HepG2 (cell line): ENCODE results near the gene GALR3. TPM values are rescaled to one million over a fixed set of nuclear protein-coding genes. Genes with fewer than 3 reads are reported as not detected.
A peak's percentile ranks its signal among the peaks of the same experiment; 100 is the strongest.

Source experiments
- ATAC-seq: fragments of 200-7000 bp; cut with Tn5 transposase; 3 replicates; pipeline ENCODE4 v1.9.1; 2020; ENCODE audit warnings: mild to moderate bottlenecking, moderate library complexity
- BruUV-seq: library from RNA; stranded (reverse); fragments of 400-500 nt; replicated peaks from 2 replicates; lab custom pipeline; 2021; lab: Mats Ljungman, UMichigan
- CTCF ChIA-PET: fragments of 300-600 bp; formaldehyde crosslinking; extraction: SDS; loops from one replicate; lab custom pipeline; 2021; ENCODE audit warnings: low total read pairs, inconsistent platforms, low intra/inter-chr PET ratio; lab: Yijun Ruan, JAX
- POLR2A ChIA-PET: fragments of 350-600 bp; sonication (Branson Sonifier 250); formaldehyde crosslinking; loops from one replicate; lab custom pipeline; 2020; ENCODE audit warnings: antibody characterized with exemption, inconsistent platforms; lab: Yijun Ruan, JAX
- DNase-seq: peaks from one replicate; pipeline ENCODE4 v3.0.0-alpha.2; 2015; ENCODE audit warnings: low spot score
- FAIRE-seq: peaks from 3 replicates; lab custom pipeline; 2011; peaks lifted over from hg19 to GRCh38; lab: Jason Lieb, UNC
- H2AFZ ChIP-seq: one replicate; pipeline ENCODE4 v1.6.1; 2011; ENCODE audit warnings: low read length, inconsistent platforms
- H3K27ac ChIP-seq: fragments of 300-600 bp; 3 replicates; pipeline ENCODE4 v1.8.0; 2011; ENCODE audit warnings: mixed run types, mild to moderate bottlenecking, mixed read lengths, low read length, inconsistent platforms; ENCODE audit not compliant: insufficient read depth; ENCODE audit errors: extremely low read length
- H3K27me3 ChIP-seq, 2 experiments: fragments of 200-600 bp in 1 of 2; 2 replicates in 1 of 2; 3 replicates in 1 of 2; pipeline versions ENCODE4 v1.6.0 to v1.8.0; 2011; ENCODE audit warnings: low read length in 2 of 2, mild to moderate bottlenecking in 2 of 2, moderate library complexity in 2 of 2, inconsistent platforms in 1 of 2; ENCODE audit not compliant: insufficient read depth in 2 of 2, control insufficient read depth in 1 of 2
- H3K36me3 ChIP-seq, 2 experiments: fragments of 200-600 bp in 1 of 2; replicated peaks in 1 of 2; 2 replicates in 1 of 2; 3 replicates in 1 of 2; pipeline versions ENCODE4 v1.5.1 to v1.8.0; 2011; ENCODE audit warnings: low read length in 2 of 2, inconsistent platforms in 1 of 2; ENCODE audit not compliant: insufficient read depth in 2 of 2, control insufficient read depth in 1 of 2
- H3K4me1 ChIP-seq: 2 replicates; pipeline ENCODE4 v1.5.1; 2012; ENCODE audit warnings: low read length, inconsistent platforms; ENCODE audit not compliant: insufficient read depth
- H3K4me2 ChIP-seq: 2 replicates; pipeline ENCODE4 v1.6.0; 2011; ENCODE audit warnings: low read depth, low read length, inconsistent platforms
- H3K4me3 ChIP-seq, 3 experiments: fragments of 200-600 bp in 1 of 3; sonication (generic), shearing (Covaris generic) in 1 of 3; replicated peaks in 1 of 3; 2 replicates each; pipeline ENCODE4 v1.5.1; 2011 to 2016; ENCODE audit warnings: low read length in 3 of 3, inconsistent platforms in 2 of 3, low read depth in 2 of 3, mild to moderate bottlenecking in 2 of 3, control low read depth in 1 of 3, mixed read lengths in 1 of 3; ENCODE audit not compliant: insufficient read depth in 1 of 3
- H3K79me2 ChIP-seq: one replicate; pipeline ENCODE4 v1.6.1; 2011; ENCODE audit warnings: low read length, inconsistent platforms; ENCODE audit not compliant: insufficient read depth
- H3K9ac ChIP-seq: 2 replicates; pipeline ENCODE4 v1.6.0; 2011; ENCODE audit warnings: mild to moderate bottlenecking, low read depth, low read length, inconsistent platforms; ENCODE audit not compliant: insufficient read depth
- H3K9me3 ChIP-seq: 2 replicates; pipeline ENCODE4 v1.5.1; 2012; ENCODE audit warnings: mild to moderate bottlenecking, low read length
- H4K20me1 ChIP-seq: 2 replicates; pipeline ENCODE4 v1.6.0; 2011; ENCODE audit warnings: inconsistent platforms, mild to moderate bottlenecking, low read length, moderate library complexity; ENCODE audit not compliant: insufficient read depth
- ATF4 ChIP-seq, 2 experiments: fragments of 450-650 bp in 1 of 2; sonication (generic) in 1 of 2; formaldehyde crosslinking; IDR thresholded peaks; 2 replicates each; pipeline versions ENCODE4 v1.5.0 to v1.8.0; 2020 to 2022; ENCODE audit warnings: mild to moderate bottlenecking in 1 of 2, missing genetic modification reagents in 1 of 2
- CEBPZ ChIP-seq: IDR thresholded peaks from 2 replicates; pipeline ENCODE4 v1.6.1; 2012; ENCODE audit warnings: low read length, improper control_type of control experiment
- SMAD1 ChIP-seq: sonication (generic); formaldehyde crosslinking; IDR thresholded peaks from 2 replicates; pipeline ENCODE4 v1.4.0; 2020; ENCODE audit warnings: missing genetic modification reagents, low read depth, mild to moderate bottlenecking, borderline replicate concordance
- STAT5B ChIP-seq: sonication (generic); formaldehyde crosslinking; IDR thresholded peaks from 2 replicates; pipeline ENCODE4 v1.4.0; 2020; ENCODE audit warnings: missing genetic modification reagents
- ZFP82 ChIP-seq: sonication (generic); formaldehyde crosslinking; IDR thresholded peaks from 2 replicates; pipeline ENCODE4 v1.5.1; 2020; ENCODE audit warnings: mild to moderate bottlenecking, missing genetic modification reagents, borderline replicate concordance
- ZNF225 ChIP-seq: sonication (generic); formaldehyde crosslinking; IDR thresholded peaks from 2 replicates; pipeline ENCODE4 v1.4.0; 2020; ENCODE audit warnings: mild to moderate bottlenecking, missing genetic modification reagents
- ZNF768 ChIP-seq: sonication (generic); formaldehyde crosslinking; IDR thresholded peaks from 2 replicates; pipeline ENCODE4 v1.4.0; 2020; ENCODE audit warnings: missing genetic modification reagents
- WGBS: methylation state at CpG from one replicate; pipeline ENCODE4 v1.1.6; 2017; ENCODE audit warnings: low lambda C conversion rate; 5-methylcytosine and 5-hydroxymethylcytosine counted together
- in situ Hi-C: cut with HindIII; loops from 2 replicates; pipeline ENCODE4 v1.10.0; 2017; ENCODE audit warnings: low pct_unique_long_range_greater_than_20kb; ENCODE audit not compliant: extremely low pct_ligation_motif_present
- intact Hi-C: fragments of 100-400 bp; cut with micrococcal nuclease; formaldehyde crosslinking; loops from one replicate; pipeline ENCODE4 v1.10.0; 2022; ENCODE audit not compliant: unreplicated experiment
- polyA plus RNA-seq, 8 experiments: library from polyadenylated mRNA; depleted of rRNA in 3 of 8; stranded (reverse) in 7 of 8; unstranded in 1 of 8; fragments of >200 nt; fragmentation: Illumina TruSeq in 4 of 8; extraction: Trizol in 4 of 8; gene quantifications; 2 replicates each; pipeline versions ENCODE4 v1.2.1 to v1.2.3, GENCODE V29; 2011 to 2016; ENCODE audit warnings: low read depth in 4 of 8, missing spikeins in 1 of 8, mixed read lengths in 1 of 8; ENCODE audit not compliant: insufficient read depth in 1 of 8
- total RNA-seq, 5 experiments: library from RNA; depleted of rRNA; stranded (reverse); fragments of >200 nt; fragmentation: Illumina TruSeq; extraction: Trizol; gene quantifications; 2 replicates each; pipeline ENCODE4 v1.2.3, GENCODE V29; 2016; ENCODE audit warnings: low read depth in 1 of 5

The GALR3 gene
- total and polyA plus RNA-seq, 2 of the 13 experiments (the other 11 are each of a cell fraction or from before 2014, with no cell fraction given): 0.13 TPM; not detected in 1

DNA sequence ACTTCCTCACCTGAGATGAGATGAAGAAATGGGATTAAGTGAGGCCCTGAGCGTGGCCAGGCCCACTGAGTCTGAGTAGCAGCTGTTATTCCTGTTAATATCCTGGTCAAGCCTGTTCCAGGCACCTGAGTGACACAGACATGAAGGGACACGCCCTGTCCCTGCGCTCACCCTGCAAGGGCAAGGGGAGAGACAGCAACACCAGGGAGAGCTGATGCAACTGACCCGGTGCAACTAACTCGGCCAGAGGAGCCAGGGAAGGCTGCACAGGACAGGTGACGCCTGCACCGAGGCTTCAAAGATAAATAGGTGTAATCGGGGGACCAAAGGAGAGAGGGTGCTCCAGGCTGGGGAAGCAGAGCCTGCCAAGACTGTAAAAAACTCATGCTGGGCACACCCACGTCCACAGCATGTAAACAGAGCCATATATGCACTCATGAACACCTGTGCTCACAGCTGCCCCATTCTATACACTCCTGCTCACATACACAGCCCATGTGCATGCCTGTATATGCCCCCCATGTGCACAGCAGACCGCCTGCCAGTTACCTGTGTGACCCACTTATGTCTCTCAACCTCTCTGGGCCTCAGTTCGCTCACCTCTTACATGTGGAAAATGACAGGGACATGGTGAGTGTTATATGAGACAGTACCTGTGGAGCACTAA, 38.2 kb upstream of the GALR3 start (continued):
- no peak for TF ChIP-seq CEBPZ
- TF ChIP-seq ZFP82: no peak
- no peak for TF ChIP-seq STAT5B (CRISPR knock-in tag)
- TF ChIP-seq SMAD1 (CRISPR knock-in tag): no peak
- peak in 1 of 2 experiments; percentile 98; a peak in 2 of 4 replicates for TF ChIP-seq ATF4 (CRISPR knock-in tag; IDR thresholded peaks at IDR 0.05)

GRCh38 chr22:37790234-37790633, 32.9 kb upstream of the GALR3 start:
- ATAC-seq (no peak), FAIRE-seq (no peak), DNase-seq (no peak)
- BruUV-seq: no TSS peak
- POLR2A ChIA-PET: no interaction called here
- no peak overlapping the region for H3K4me2 ChIP-seq
- 45% methylated on average over 2 of the region's 2 CpGs for WGBS
- CTCF ChIA-PET: no interaction called here
- H3K27me3 ChIP-seq: no peaks in the 10 kb centered on the region
- H3K27ac ChIP-seq: no peak overlapping the region
- peaks cover 28% of the 10 kb centered on the region for H3K4me1 ChIP-seq
- H3K4me3 ChIP-seq: no peak overlapping the region
- H3K79me2 ChIP-seq: no peaks in the 10 kb centered on the region
- TF ChIP-seq ZNF225 (no peak), ZNF768 (CRISPR knock-in tag) (peak; percentile 69)
- no peaks in the 10 kb centered on the region for H4K20me1 ChIP-seq
- no peak overlapping the region for H3K9ac ChIP-seq
- no peak overlapping the region for H2AFZ ChIP-seq
- no peaks in the 10 kb centered on the region for H3K36me3 ChIP-seq
- in situ Hi-C loops: no loop called here
- no peaks in the 10 kb centered on the region for H3K9me3 ChIP-seq
- intact Hi-C loops: no loop called here
